Osteoblast (primary cell): ENCODE results near the gene FAM241B. TPM values are rescaled to one million over a fixed set of nuclear protein-coding genes. Genes with fewer than 3 reads are reported as not detected.

Experiments
- DNase-seq: peaks from one replicate; pipeline ENCODE4 v3.0.0; 2011; ENCODE audit warnings: low spot score, mixed read lengths; ENCODE audit not compliant: insufficient read length; ENCODE audit errors: missing footprints
- H2AFZ ChIP-seq: 2 replicates; pipeline ENCODE4 v1.6.0; 2011; ENCODE audit warnings: mild to moderate bottlenecking, low read length
- H3K27ac ChIP-seq: 2 replicates; pipeline ENCODE4 v1.5.1; 2011; ENCODE audit warnings: mild to moderate bottlenecking, low read depth, low read length, moderate library complexity
- H3K27me3 ChIP-seq: 2 replicates; pipeline ENCODE4 v1.6.0; 2012; ENCODE audit warnings: mild to moderate bottlenecking, control low read depth, inconsistent platforms, low read length, moderate library complexity; ENCODE audit not compliant: insufficient read depth
- H3K36me3 ChIP-seq: 2 replicates; pipeline ENCODE4 v1.5.1; 2011; ENCODE audit warnings: mild to moderate bottlenecking, low read length, control low read depth, moderate library complexity; ENCODE audit not compliant: insufficient read depth
- H3K4me1 ChIP-seq: 2 replicates; pipeline ENCODE4 v1.5.1; 2011; ENCODE audit warnings: mild to moderate bottlenecking, low read length, control low read depth, moderate library complexity; ENCODE audit not compliant: insufficient read depth
- H3K4me2 ChIP-seq: 2 replicates; pipeline ENCODE4 v1.6.0; 2011; ENCODE audit warnings: mild to moderate bottlenecking, low read length; ENCODE audit not compliant: insufficient read depth
- H3K4me3 ChIP-seq: fragments of 200-600 bp; sonication (generic); 3 replicates; pipeline ENCODE4 v1.5.1; 2012; ENCODE audit warnings: mild to moderate bottlenecking, low read length, inconsistent platforms; ENCODE audit not compliant: insufficient read depth
- H3K79me2 ChIP-seq: 2 replicates; pipeline ENCODE4 v1.6.0; 2012; ENCODE audit warnings: mild to moderate bottlenecking, low read length, control low read depth, inconsistent platforms; ENCODE audit not compliant: insufficient read depth
- H3K9me3 ChIP-seq: 2 replicates; pipeline ENCODE4 v1.5.1; 2011; ENCODE audit warnings: low read depth, low read length, control low read depth
- H4K20me1 ChIP-seq: 2 replicates; pipeline ENCODE4 v1.6.0; 2012; ENCODE audit warnings: mild to moderate bottlenecking, low read length, control low read depth; ENCODE audit not compliant: insufficient read depth
- total RNA-seq: library from RNA; depleted of rRNA; stranded (reverse); fragments of >200 nt; gene quantifications from 2 replicates; pipeline ENCODE4 v1.2.3, GENCODE V29; 2012
- TF ChIP-seq, protein P1 (sequence below): IDR thresholded peaks from 2 replicates; pipeline ENCODE4 v1.5.1; 2011; ENCODE audit warnings: mild to moderate bottlenecking, low read depth, low read length, moderate library complexity; ENCODE audit errors: extremely low read depth

Gene FAM241B
- total RNA-seq, 1 donor: 0.36 TPM

DNA sequence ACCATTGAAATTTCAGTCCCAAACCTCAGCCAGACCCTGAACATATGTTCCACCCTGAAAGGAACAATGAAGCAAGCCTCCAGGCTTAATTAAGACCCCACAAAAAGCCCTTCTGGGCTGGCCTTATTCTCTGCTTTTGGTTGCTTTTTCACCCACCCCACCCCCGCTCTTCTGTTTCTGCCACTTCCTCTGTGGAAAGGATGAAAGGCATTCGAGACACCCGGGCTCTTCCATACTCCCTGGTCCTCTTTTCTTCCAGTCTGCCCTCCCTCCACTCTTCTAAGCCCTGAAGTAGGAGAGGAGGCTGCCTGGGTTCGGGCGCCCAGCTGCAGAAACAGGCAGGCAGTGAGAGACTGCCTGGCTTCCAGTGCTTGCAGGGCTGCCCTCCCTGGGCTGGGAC lies 9.4 kb upstream of the FAM241B start:
- TF ChIP-seq, protein P1, sequence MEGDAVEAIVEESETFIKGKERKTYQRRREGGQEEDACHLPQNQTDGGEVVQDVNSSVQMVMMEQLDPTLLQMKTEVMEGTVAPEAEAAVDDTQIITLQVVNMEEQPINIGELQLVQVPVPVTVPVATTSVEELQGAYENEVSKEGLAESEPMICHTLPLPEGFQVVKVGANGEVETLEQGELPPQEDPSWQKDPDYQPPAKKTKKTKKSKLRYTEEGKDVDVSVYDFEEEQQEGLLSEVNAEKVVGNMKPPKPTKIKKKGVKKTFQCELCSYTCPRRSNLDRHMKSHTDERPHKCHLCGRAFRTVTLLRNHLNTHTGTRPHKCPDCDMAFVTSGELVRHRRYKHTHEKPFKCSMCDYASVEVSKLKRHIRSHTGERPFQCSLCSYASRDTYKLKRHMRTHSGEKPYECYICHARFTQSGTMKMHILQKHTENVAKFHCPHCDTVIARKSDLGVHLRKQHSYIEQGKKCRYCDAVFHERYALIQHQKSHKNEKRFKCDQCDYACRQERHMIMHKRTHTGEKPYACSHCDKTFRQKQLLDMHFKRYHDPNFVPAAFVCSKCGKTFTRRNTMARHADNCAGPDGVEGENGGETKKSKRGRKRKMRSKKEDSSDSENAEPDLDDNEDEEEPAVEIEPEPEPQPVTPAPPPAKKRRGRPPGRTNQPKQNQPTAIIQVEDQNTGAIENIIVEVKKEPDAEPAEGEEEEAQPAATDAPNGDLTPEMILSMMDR: no peak
- Histone ChIP-seq H3K9me3 (peaks cover 2% of the 10 kb centered on the region), H2AFZ (no peak overlapping the region), H3K4me1 (no peaks in the 10 kb centered on the region), H3K79me2 (no peaks in the 10 kb centered on the region), H3K4me2 (no peak overlapping the region), H3K27me3 (peaks cover 20% of the 10 kb centered on the region), H3K27ac (no peak overlapping the region), H4K20me1 (no peaks in the 10 kb centered on the region), H3K4me3 (no peak overlapping the region), H3K36me3 (no peaks in the 10 kb centered on the region)
- DNase-seq: no peak

DNA sequence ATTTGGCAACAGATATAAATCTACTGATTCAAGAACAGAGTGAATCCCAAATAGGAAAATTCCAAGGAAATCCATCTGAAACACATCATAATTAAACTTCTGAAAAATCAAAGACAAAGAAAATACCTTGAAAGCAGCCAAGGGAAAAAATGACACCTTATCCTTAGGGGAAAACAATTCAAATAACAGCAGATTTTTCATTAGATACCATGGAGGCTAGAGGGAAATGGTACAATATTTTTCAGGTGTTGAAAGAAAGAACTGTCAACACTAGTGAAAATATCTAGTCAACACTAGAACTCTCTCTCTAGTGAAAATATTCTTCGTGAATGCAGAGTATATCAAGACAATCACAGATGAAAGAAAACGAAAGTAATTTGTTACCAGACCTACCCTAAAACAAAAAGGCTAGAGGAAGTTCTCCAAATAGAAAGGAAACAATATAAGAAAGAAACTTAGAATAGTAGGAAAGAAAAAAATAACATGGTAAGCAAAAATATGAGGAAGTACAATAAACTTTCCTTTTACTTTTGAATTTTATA lies 5.7 kb upstream of the FAM241B start:
- H3K4me1 ChIP-seq: no peaks in the 10 kb centered on the region
- no peak overlapping the region for H3K27ac ChIP-seq
- no peaks in the 10 kb centered on the region for H4K20me1 ChIP-seq
- H2AFZ ChIP-seq: no peak overlapping the region
- TF ChIP-seq, protein P1: no peak
- no peak overlapping the region for H3K4me2 ChIP-seq
- no peaks in the 10 kb centered on the region for H3K36me3 ChIP-seq
- peak; percentile 23 for DNase-seq
- H3K4me3 ChIP-seq: no peak overlapping the region
- peaks cover 2% of the 10 kb centered on the region for H3K9me3 ChIP-seq
- no peaks in the 10 kb centered on the region for H3K79me2 ChIP-seq
- H3K27me3 ChIP-seq: peaks cover 27% of the 10 kb centered on the region

DNA sequence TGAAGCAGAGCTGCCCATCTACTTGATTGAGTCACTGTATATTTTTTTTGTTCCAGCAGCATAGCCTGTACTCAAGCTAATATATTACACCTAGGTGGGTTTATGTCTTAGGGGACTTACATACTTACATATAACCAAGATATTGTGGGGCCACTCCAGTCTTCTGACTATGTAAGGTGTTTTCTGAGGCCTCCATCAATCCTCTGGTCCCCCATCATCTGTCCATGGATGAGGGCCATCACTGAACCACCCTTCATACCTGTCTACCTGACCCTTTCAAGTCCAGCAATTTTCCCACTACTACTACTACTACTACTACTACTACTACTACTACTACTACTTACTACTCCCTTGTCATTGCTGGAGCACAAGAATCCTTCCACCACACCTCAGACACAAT lies 3.2 kb upstream of the FAM241B start:
- H3K4me3 ChIP-seq: no peak overlapping the region
- DNase-seq: peak; percentile 52
- H3K27ac ChIP-seq: no peak overlapping the region
- H3K27me3 ChIP-seq: peaks cover 27% of the 10 kb centered on the region
- H4K20me1 ChIP-seq: no peaks in the 10 kb centered on the region
- no peaks in the 10 kb centered on the region for H3K4me1 ChIP-seq
- no peak overlapping the region for H2AFZ ChIP-seq
- TF ChIP-seq, protein P1: no peak
- no peak overlapping the region for H3K4me2 ChIP-seq
- H3K9me3 ChIP-seq: peaks cover 2% of the 10 kb centered on the region
- H3K36me3 ChIP-seq: no peaks in the 10 kb centered on the region
- no peaks in the 10 kb centered on the region for H3K79me2 ChIP-seq

DNA sequence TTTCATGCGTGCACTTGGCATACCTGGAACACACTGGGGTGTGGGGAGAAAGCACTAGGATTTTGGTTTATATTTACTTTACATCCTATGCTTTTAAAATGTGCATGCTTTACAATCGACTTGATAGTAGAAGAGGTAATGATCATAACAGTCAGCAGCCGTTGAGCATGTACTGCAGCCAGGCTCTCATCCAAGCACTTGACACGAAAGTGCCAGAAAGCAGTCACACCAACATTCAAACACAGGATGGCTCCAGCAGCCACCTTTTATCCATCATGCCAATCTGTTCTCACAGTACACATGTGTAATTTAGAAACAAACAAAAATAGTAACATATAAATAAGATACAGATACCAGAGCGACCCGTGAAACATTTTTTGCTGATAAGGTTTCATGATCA lies 1.2 kb upstream of the FAM241B start:
- H3K4me3 ChIP-seq: no peak overlapping the region
- H3K27me3 ChIP-seq: peaks cover 27% of the 10 kb centered on the region

More for the DNA sequence above, 1.2 kb upstream of the FAM241B start:
- Histone ChIP-seq H3K9me3 (peaks cover 2% of the 10 kb centered on the region), H2AFZ (no peak overlapping the region), H3K4me1 (no peaks in the 10 kb centered on the region), H4K20me1 (no peaks in the 10 kb centered on the region), H3K79me2 (no peaks in the 10 kb centered on the region), H3K27ac (no peak overlapping the region), H3K36me3 (no peaks in the 10 kb centered on the region), H3K4me2 (no peak overlapping the region)
- DNase-seq: peak; percentile 42
- TF ChIP-seq, protein P1: no peak
